Measurements from ENCODE around the gene C1orf216.
"Not testable (repeated sequence)": the region's sequence is repeated elsewhere in the genome, so short reads cannot be mapped to it uniquely, and the experiment has no call there.

Gene C1orf216

DNA sequence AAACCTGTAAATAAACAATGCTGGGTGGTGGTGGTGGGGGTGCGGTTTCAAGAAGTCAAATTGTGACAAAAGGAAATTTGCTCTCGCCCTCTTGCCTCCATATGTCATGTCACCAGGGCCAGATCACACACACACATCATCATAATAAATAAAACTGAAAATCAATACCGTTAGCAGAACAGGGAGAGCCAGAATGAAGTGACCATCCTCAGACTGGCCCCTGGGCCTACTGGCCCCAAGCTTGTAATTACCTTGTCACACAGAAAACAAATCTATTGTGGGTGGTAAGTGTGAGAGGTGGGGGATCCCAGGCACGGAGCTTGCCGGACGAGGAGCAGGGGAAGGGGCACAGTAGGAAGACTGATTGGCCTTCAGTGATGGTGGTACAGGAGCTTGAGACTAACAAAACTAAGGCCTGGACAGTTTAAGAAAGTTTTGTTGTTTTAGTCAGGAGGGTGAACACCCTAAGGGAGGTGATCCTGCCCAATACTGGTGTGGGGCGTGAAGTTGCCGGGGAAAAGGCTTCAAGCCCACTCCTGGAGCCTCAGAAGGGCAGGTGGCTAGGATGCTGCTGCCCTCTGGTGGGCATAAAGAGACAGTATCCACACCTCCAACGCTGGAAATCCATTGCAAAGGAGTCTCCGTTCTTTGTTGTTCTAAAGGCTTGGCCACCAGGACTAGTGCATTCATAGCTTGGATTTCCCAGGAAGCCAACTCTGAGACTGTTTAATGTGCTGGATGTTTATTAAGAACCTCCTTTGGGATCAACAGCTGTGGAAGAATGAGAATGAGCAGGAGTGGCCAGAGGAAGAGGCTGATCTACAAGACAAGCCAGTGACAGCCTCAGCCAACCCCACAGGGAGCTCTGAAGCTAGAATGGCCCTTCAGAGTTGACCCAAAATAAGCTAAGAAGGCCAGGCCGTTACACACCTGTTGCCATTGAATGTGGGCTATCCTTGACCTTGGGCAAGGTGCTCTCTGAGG, 8.1 kb upstream of the C1orf216 start:
- no peaks in the 10 kb centered on the region for H3K27me3 ChIP-seq (ENCODE audit: control insufficient read depth in 1 of 2, insufficient read depth in 2 of 2, low read length in 2 of 2)
- H3K4me1 ChIP-seq (ENCODE audit: control insufficient read depth, insufficient read depth, low read length): peaks cover 3% of the 10 kb centered on the region
- no peaks in the 10 kb centered on the region for H3K9me3 ChIP-seq (ENCODE audit: control insufficient read depth in 2 of 2, low read length in 2 of 2)
- H3K9ac ChIP-seq (ENCODE audit: low read length in 2 of 2): peak overlapping the region in 1 of 2 donors; percentile 36
- H3K27ac ChIP-seq (ENCODE audit: low read length): no peak overlapping the region
- no peak overlapping the region for H3K4me3 ChIP-seq (ENCODE audit: low read length in 2 of 2)
- no peaks in the 10 kb centered on the region for H3K36me3 ChIP-seq (ENCODE audit: control insufficient read depth in 2 of 2, insufficient read depth in 2 of 2, low read length in 2 of 2)

DNA sequence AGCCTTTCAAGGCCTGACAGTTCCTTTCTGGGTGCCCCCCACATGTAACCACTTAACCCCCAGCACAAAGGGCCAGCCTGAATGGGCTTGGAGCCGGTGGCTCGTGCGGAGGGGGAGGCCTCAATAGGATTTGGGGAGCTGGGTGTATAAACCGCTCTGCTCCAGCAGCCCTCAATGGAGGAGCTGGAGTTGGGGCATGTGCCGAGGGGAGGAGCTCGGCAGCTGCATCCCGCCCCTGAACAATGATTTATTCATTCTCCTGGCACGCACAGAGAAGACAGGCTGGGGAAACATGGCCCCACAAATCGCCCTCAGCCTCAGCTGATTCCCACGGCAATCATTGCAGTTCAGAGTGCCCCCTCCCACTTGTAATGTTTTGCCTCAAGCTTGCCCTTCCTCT, 6.9 kb upstream of the C1orf216 start:
- no peak overlapping the region for H3K9ac ChIP-seq (ENCODE audit: low read length in 2 of 2)
- no peaks in the 10 kb centered on the region for H3K9me3 ChIP-seq (ENCODE audit: control insufficient read depth in 2 of 2, low read length in 2 of 2)
- peaks cover 3% of the 10 kb centered on the region for H3K4me1 ChIP-seq (ENCODE audit: control insufficient read depth, insufficient read depth, low read length)
- no peaks in the 10 kb centered on the region for H3K36me3 ChIP-seq (ENCODE audit: control insufficient read depth in 2 of 2, insufficient read depth in 2 of 2, low read length in 2 of 2)
- H3K27ac ChIP-seq (ENCODE audit: low read length): no peak overlapping the region
- no peaks in the 10 kb centered on the region for H3K27me3 ChIP-seq (ENCODE audit: control insufficient read depth in 1 of 2, insufficient read depth in 2 of 2, low read length in 2 of 2)
- no peak overlapping the region for H3K4me3 ChIP-seq (ENCODE audit: low read length in 2 of 2)

DNA sequence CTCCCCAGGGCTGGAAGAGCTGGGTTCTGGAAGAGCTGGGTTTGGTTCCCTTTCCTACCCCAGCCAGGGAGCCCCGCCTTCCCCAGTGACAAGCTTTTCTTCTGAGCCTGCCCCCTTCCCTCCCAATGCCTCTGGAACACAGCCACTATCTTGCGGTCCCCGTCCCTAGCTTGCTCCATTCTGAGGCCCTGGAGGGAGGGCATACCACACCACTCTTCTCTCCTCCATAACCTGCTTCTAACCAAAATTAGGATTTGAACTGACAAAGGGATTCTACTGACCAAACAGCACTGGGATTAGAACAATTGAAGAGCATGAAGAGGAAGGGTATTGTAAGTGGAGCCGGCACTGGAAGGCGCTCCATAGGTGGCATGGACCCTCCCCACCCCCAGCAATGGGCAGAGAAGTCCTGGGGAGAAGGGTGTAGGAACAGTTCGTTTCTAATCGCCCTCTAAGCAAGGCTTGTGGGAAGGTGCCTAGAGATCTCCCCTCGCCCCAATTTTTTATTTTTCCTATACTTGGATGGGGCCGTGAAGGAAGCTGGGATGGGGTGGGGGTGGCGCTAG, 690 bp downstream of the C1orf216 start:
- peak overlapping the region; percentile 69 for H3K27ac ChIP-seq (ENCODE audit: low read length)
- H3K9me3 ChIP-seq (ENCODE audit: control insufficient read depth in 2 of 2, low read length in 2 of 2): no peaks in the 10 kb centered on the region
- peak overlapping the region; percentile 88 to 94 for H3K4me3 ChIP-seq (ENCODE audit: low read length in 2 of 2)
- no peaks in the 10 kb centered on the region for H3K27me3 ChIP-seq (ENCODE audit: control insufficient read depth in 1 of 2, insufficient read depth in 2 of 2, low read length in 2 of 2)
- peaks cover 38% of the 10 kb centered on the region for H3K4me1 ChIP-seq (ENCODE audit: control insufficient read depth, insufficient read depth, low read length)
- peak overlapping the region; percentile 86 to 93 for H3K9ac ChIP-seq (ENCODE audit: low read length in 2 of 2)
- peaks cover 10 to 16% of the 10 kb centered on the region in 2 donors for H3K36me3 ChIP-seq (ENCODE audit: control insufficient read depth in 2 of 2, insufficient read depth in 2 of 2, low read length in 2 of 2)

DNA sequence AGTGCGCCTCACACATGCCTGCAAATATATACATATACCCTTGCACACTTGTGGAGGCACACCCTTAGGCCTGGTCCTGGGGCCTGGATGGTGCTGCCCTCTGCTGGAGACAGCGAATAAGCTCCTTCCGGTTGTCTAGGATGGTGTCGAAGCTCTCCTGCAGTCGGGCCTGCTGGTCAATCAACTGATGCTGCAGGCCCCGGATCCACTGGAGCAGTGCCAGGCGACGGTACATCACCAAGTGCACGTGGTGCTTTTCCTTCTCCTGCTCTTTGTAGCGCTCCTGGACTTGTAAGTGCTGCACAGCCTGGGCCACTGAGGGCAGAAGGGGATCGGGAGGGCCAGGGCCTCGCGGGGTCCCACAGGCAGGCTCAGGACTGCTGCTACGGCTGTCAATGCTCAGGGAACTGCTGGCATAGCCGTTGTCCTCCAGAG, 3.1 kb downstream of the C1orf216 start:
- no peaks in the 10 kb centered on the region for H3K27me3 ChIP-seq (ENCODE audit: control insufficient read depth in 1 of 2, insufficient read depth in 2 of 2, low read length in 2 of 2)
- peaks cover 38% of the 10 kb centered on the region for H3K4me1 ChIP-seq (ENCODE audit: control insufficient read depth, insufficient read depth, low read length)
- peak overlapping the region in 1 of 2 donors; percentile 29 for H3K9ac ChIP-seq (ENCODE audit: low read length in 2 of 2)
- H3K36me3 ChIP-seq (ENCODE audit: control insufficient read depth in 2 of 2, insufficient read depth in 2 of 2, low read length in 2 of 2): peaks cover 10 to 17% of the 10 kb centered on the region in 2 donors
- H3K4me3 ChIP-seq (ENCODE audit: low read length in 2 of 2): peak overlapping the region in 1 of 2 donors; percentile 59
- H3K9me3 ChIP-seq (ENCODE audit: control insufficient read depth in 2 of 2, low read length in 2 of 2): no peaks in the 10 kb centered on the region
- H3K27ac ChIP-seq (ENCODE audit: low read length): no peak overlapping the region

DNA sequence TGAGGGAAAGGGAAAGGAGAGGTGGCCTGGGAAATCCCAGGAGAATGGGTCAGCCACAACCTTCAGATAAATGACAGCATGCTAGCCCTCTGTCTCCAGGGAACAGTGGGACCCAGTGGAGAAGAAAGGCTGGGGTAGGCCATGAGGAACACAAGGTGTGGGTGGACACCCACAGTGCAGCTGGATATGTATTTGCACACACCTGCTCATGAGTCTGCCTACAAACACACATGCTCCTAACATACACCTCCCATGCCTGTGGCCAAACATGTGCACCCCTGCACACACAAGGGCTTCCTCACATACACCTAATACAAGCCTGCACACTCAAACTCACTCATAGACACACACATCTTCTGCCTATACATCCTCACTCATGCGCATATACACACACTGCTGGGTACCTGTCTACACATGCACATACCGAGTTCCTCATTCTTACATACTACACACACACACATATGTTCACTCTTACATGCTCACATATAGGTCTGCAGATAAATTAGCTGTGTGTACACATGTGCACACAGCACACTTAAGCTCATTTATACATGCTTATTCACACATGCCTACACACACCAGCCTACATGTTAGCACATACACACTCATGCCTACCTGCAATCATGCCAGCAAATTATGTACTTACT, 3.6 kb downstream of the C1orf216 start:
- Histone ChIP-seq H3K9ac (ENCODE audit: low read length in 2 of 2) (peak overlapping the region in 1 of 2 donors; percentile 29), H3K36me3 (ENCODE audit: control insufficient read depth in 2 of 2, insufficient read depth in 2 of 2, low read length in 2 of 2) (peaks cover 10 to 18% of the 10 kb centered on the region in 2 donors), H3K27me3 (ENCODE audit: control insufficient read depth in 1 of 2, insufficient read depth in 2 of 2, low read length in 2 of 2) (no peaks in the 10 kb centered on the region), H3K4me1 (ENCODE audit: control insufficient read depth, insufficient read depth, low read length) (peaks cover 38% of the 10 kb centered on the region), H3K9me3 (ENCODE audit: control insufficient read depth in 2 of 2, low read length in 2 of 2) (no peaks in the 10 kb centered on the region), H3K27ac (ENCODE audit: low read length) (no peak overlapping the region), H3K4me3 (ENCODE audit: low read length in 2 of 2) (peak overlapping the region in 1 of 2 donors; percentile 59)

DNA sequence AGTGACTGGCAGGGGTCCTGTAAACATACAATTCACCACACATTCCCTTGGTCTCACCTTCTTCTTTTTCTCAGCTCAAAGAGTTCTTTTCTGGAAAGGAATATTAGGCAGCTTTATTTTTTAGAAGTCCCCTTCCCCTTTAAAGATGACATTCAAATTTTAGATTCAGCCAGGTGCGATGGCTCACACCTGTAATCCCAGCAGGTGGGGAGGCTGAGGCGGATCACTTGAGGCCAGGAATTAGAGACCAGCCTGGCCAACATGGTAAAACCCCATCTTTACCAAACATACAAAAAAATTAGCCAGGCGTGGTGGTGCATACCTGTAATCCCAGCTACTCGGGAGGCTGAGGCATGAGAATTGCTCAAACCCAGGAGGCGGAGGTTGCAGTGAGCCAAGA, 7.6 kb downstream of the C1orf216 start:
- not testable (repeated sequence) for H3K27ac ChIP-seq (ENCODE audit: low read length); H3K9me3 ChIP-seq (ENCODE audit: control insufficient read depth in 2 of 2, low read length in 2 of 2); H3K9ac ChIP-seq (ENCODE audit: low read length in 2 of 2); H3K4me3 ChIP-seq (ENCODE audit: low read length in 2 of 2)
- peaks cover 9 to 13% of the 10 kb centered on the region in 2 donors for H3K27me3 ChIP-seq (ENCODE audit: control insufficient read depth in 1 of 2, insufficient read depth in 2 of 2, low read length in 2 of 2)
- H3K4me1 ChIP-seq (ENCODE audit: control insufficient read depth, insufficient read depth, low read length): peaks cover 26% of the 10 kb centered on the region
- peaks cover 10 to 18% of the 10 kb centered on the region in 2 donors for H3K36me3 ChIP-seq (ENCODE audit: control insufficient read depth in 2 of 2, insufficient read depth in 2 of 2, low read length in 2 of 2)

DNA sequence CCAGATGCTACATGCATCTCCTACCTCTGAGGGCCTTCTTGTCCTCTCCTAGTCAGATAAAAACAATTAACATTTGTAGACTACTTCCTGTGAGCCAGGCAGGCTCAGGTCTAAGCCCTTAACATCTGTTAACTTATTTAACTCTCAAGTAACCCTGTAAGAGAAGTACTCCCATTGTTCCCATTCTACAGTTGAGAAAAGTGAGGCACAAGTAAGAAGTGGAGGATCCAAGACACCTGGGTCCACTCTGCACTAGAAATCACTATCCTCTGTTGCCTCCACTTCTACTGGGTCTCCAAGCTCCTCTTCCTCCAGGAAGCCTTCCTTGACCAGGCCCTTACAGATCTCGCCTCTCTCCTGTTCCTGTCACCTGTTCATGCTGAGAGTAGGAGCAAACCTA, 9.7 kb downstream of the C1orf216 start:
- no peak overlapping the region for H3K9ac ChIP-seq (ENCODE audit: low read length in 2 of 2)
- H3K27me3 ChIP-seq (ENCODE audit: control insufficient read depth in 1 of 2, insufficient read depth in 2 of 2, low read length in 2 of 2): peaks cover 9 to 13% of the 10 kb centered on the region in 2 donors

DNA sequence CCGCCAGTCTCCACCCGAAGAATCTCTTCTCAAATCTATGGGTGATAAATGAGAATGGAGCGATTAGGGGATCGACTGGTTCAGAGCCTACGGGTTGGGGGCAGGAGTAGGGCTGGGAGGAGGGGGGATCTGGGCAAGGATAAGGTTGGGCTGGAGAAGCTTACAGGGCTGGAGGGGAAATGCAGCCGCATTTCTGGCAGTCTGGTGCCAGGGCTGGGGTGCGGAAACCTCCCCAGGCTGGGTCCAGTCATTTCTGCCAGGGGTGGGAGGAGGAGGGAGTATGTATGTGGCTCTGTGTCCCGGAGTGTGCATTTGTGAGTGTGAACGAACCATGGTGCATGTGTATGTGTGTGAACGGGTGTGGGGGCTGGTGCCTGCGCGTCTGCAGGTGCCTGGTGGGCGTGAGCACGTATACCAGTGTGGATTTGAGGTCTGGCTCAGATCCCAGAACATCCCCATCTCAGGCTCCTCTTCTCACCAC, 10.2 kb downstream of the C1orf216 start:
- H3K27me3 ChIP-seq (ENCODE audit: control insufficient read depth in 1 of 2, insufficient read depth in 2 of 2, low read length in 2 of 2): peaks cover 9 to 14% of the 10 kb centered on the region in 2 donors
- no peak overlapping the region for H3K27ac ChIP-seq (ENCODE audit: low read length)
- peaks cover 11% of the 10 kb centered on the region for H3K4me1 ChIP-seq (ENCODE audit: control insufficient read depth, insufficient read depth, low read length)
- H3K9me3 ChIP-seq (ENCODE audit: control insufficient read depth in 2 of 2, low read length in 2 of 2): no peaks in the 10 kb centered on the region
- peak overlapping the region; percentile 44 to 61 for H3K4me3 ChIP-seq (ENCODE audit: low read length in 2 of 2)
- H3K9ac ChIP-seq (ENCODE audit: low read length in 2 of 2): no peak overlapping the region
- H3K36me3 ChIP-seq (ENCODE audit: control insufficient read depth in 2 of 2, insufficient read depth in 2 of 2, low read length in 2 of 2): peaks cover 0 to 2% of the 10 kb centered on the region in 2 donors

More for the DNA sequence above, 9.7 kb downstream of the C1orf216 start:
- H3K9me3 ChIP-seq (ENCODE audit: control insufficient read depth in 2 of 2, low read length in 2 of 2): no peaks in the 10 kb centered on the region
- H3K36me3 ChIP-seq (ENCODE audit: control insufficient read depth in 2 of 2, insufficient read depth in 2 of 2, low read length in 2 of 2): peaks cover 0 to 3% of the 10 kb centered on the region in 2 donors
- peaks cover 11% of the 10 kb centered on the region for H3K4me1 ChIP-seq (ENCODE audit: control insufficient read depth, insufficient read depth, low read length)
- no peak overlapping the region for H3K4me3 ChIP-seq (ENCODE audit: low read length in 2 of 2)
- H3K27ac ChIP-seq (ENCODE audit: low read length): no peak overlapping the region

DNA sequence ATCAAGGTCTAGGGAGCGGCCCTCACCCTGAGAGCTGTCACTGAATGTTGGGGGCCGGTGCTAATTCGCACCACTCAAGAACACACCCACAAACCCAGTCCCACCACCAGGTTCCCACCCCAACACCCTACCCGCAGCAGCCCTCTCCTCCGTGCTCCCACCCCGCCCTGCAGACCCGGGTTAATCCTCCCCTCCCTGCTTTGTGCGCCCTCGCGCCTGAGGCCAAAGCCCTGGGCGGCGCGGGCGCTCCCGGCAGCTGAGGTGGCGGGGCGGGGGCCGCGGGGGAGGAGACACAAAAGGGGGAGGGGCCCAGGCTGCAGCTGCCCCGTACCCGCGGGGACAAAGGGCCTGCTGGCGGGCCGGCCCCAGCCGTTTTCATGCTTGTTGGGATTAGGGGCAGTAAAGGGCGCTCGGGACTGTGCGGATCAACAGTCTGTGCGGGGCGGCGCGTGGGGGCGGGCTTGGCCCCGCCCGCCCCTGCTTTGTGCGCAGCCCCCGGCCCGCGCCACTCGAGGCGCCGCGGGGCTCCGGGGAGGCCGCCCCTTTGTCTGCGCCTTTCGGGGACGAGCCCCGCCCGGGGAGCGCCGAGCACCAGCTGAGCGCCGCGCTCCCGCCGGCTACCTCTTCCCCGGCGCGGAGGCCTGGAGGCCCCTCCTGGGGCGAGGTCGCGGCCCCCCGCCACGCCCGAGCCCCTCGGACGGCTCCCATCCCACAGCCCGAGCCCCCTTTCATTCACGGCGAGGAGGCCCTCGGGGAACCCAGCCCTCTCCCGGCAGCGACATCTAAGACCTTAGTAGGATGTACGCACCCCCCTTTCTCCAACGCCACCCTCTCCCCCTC, 10.9 kb downstream of the C1orf216 start:
- Histone ChIP-seq H3K27me3 (ENCODE audit: control insufficient read depth in 1 of 2, insufficient read depth in 2 of 2, low read length in 2 of 2) (peaks cover 10 to 18% of the 10 kb centered on the region in 2 donors), H3K27ac (ENCODE audit: low read length) (no peak overlapping the region)

More for the DNA sequence above, 10.9 kb downstream of the C1orf216 start:
- Histone ChIP-seq H3K9me3 (ENCODE audit: control insufficient read depth in 2 of 2, low read length in 2 of 2) (no peaks in the 10 kb centered on the region), H3K4me1 (ENCODE audit: control insufficient read depth, insufficient read depth, low read length) (peaks cover 11% of the 10 kb centered on the region), H3K36me3 (ENCODE audit: control insufficient read depth in 2 of 2, insufficient read depth in 2 of 2, low read length in 2 of 2) (peaks cover 0 to 2% of the 10 kb centered on the region in 2 donors), H3K4me3 (ENCODE audit: low read length in 2 of 2) (peak overlapping the region; percentile 44 to 61), H3K9ac (ENCODE audit: low read length in 2 of 2) (no peak overlapping the region)
